ENCODE results near the gene WASF2.

DNA sequence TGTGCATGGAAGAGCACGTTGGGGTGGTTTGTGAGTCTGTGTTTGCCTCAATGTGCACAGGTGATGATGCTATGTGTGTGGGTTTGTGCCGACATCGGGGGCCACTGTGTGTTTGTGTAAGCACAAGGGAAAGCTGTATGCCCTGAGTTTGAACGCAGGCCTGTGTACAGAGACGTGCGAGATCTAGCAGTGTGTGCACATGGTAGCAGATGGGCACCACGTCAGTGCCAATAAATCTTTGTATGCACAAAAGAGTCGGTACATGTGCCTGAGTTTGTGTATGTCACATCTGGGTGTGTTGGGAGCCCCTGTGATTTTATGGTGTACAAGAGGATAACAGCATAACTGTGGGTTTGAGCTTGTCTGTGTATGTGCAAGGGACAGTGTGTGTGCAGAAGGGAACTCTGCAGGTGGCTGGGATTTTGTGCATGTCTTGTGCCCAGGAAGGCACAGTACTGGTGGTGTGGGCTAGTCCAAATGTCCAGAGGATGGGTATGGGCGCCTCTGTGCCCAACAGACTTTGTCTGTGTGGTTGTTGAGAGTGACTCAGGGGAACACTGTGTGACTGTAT lies 32.0 kb upstream of the WASF2 start:
- TF ChIP-seq, protein P1, sequence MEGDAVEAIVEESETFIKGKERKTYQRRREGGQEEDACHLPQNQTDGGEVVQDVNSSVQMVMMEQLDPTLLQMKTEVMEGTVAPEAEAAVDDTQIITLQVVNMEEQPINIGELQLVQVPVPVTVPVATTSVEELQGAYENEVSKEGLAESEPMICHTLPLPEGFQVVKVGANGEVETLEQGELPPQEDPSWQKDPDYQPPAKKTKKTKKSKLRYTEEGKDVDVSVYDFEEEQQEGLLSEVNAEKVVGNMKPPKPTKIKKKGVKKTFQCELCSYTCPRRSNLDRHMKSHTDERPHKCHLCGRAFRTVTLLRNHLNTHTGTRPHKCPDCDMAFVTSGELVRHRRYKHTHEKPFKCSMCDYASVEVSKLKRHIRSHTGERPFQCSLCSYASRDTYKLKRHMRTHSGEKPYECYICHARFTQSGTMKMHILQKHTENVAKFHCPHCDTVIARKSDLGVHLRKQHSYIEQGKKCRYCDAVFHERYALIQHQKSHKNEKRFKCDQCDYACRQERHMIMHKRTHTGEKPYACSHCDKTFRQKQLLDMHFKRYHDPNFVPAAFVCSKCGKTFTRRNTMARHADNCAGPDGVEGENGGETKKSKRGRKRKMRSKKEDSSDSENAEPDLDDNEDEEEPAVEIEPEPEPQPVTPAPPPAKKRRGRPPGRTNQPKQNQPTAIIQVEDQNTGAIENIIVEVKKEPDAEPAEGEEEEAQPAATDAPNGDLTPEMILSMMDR (IDR thresholded peaks at IDR 0.05), result no peak
- no peak for TF ChIP-seq POLR2A (IDR thresholded peaks at IDR 0.05)
- no peak for TF ChIP-seq POLR2AphosphoS5 (IDR thresholded peaks at IDR 0.05)

Measured in breast epithelium (tissue), 3 donors.